Measurements from ENCODE around the gene PTPRN2.

DNA sequence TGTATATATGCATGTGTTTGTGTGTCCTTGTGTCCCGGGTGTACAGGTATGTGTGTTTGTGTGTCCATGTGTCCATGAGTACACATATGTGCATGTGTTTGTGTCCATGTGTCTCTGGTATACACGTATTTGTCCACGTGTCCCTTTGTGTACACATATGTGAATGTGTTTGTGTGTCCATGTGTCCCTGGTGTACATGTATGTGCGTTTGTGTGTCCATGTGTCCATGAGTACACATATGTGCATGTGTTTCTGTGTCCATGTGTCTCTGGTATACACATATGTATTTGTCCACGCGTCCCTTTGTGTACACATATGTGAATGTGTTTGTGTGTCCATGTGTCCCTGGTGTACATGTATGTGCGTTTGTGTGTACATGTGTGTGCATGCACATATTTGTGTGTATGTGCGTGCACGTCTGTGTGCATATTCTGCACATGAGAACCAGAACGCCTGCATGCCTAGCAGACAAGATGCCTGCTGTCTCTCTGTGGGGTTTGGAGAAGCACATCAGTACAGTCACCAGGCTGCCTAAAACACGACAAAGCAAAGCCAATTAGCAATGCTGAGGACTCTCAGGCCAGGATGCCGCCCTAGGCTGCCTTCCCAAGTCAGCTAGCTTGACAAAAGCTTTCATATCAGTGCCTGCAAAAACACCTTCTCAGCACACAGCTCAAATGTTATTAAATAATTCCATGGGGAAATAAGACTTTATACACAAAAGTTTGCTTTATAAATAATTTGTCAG lies 327.8 kb downstream of the PTPRN2 start:
- TF ChIP-seq, protein P1, sequence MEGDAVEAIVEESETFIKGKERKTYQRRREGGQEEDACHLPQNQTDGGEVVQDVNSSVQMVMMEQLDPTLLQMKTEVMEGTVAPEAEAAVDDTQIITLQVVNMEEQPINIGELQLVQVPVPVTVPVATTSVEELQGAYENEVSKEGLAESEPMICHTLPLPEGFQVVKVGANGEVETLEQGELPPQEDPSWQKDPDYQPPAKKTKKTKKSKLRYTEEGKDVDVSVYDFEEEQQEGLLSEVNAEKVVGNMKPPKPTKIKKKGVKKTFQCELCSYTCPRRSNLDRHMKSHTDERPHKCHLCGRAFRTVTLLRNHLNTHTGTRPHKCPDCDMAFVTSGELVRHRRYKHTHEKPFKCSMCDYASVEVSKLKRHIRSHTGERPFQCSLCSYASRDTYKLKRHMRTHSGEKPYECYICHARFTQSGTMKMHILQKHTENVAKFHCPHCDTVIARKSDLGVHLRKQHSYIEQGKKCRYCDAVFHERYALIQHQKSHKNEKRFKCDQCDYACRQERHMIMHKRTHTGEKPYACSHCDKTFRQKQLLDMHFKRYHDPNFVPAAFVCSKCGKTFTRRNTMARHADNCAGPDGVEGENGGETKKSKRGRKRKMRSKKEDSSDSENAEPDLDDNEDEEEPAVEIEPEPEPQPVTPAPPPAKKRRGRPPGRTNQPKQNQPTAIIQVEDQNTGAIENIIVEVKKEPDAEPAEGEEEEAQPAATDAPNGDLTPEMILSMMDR (IDR thresholded peaks at IDR 0.05): no peak
- no peak for TF ChIP-seq POLR2A (IDR thresholded peaks at IDR 0.05)
